K562 (cell line): ENCODE data around the gene LAMA2. TPM values are rescaled to one million over a fixed set of nuclear protein-coding genes. Genes with fewer than 3 reads are reported as not detected.

ENCODE experiments used
- ATAC-seq: fragments of 200-7000 bp; cut with Tn5 transposase; 3 replicates; pipeline ENCODE4 v1.9.1; 2020; ENCODE audit warnings: moderate library complexity
- BruUV-seq: library from RNA; stranded (reverse); fragments of 400-500 nt; replicated peaks from 2 replicates; lab custom pipeline; 2021; lab: Mats Ljungman, UMichigan
- CTCF ChIA-PET: fragments of 300-600 bp; formaldehyde crosslinking; extraction: SDS; loops from one replicate; lab custom pipeline; 2021; ENCODE audit warnings: low intra/inter-chr PET ratio; lab: Yijun Ruan, JAX
- POLR2A ChIA-PET: fragments of 300-600, 350-650 bp; sonication (Branson Sonifier 250); formaldehyde crosslinking; extraction: SDS; loops from one replicate; lab custom pipeline; 2021; ENCODE audit warnings: antibody characterized with exemption, inconsistent platforms; lab: Yijun Ruan, JAX
- DNase-seq, 4 experiments: peaks; one replicate each; pipeline versions ENCODE4 v3.0.0 to v3.0.0-alpha.2; 2011 to 2018; ENCODE audit warnings: low spot score in 3 of 4, mixed read lengths in 3 of 4; ENCODE audit errors: extremely low read depth in 1 of 4
- FAIRE-seq: peaks from 2 replicates; lab custom pipeline; 2011; peaks lifted over from hg19 to GRCh38; lab: Jason Lieb, UNC
- H2AFZ ChIP-seq: 2 replicates; pipeline ENCODE4 v1.6.0; 2011; ENCODE audit warnings: low read depth, low read length, control low read depth, inconsistent platforms
- H3K27ac ChIP-seq: fragments of 200-600 bp; 3 replicates; pipeline ENCODE4 v1.8.0; 2011; ENCODE audit warnings: low read depth, mild to moderate bottlenecking, control low read depth, inconsistent platforms, low read length, moderate library complexity, mixed read lengths; ENCODE audit errors: extremely low read depth
- H3K27me3 ChIP-seq, 2 experiments: fragments of 300-600 bp in 1 of 2; 2 replicates in 1 of 2; 3 replicates in 1 of 2; pipeline versions ENCODE4 v1.6.0 to v1.8.0; 2011; ENCODE audit warnings: inconsistent platforms in 2 of 2, low read length in 2 of 2, mild to moderate bottlenecking in 1 of 2, mixed read lengths in 1 of 2, moderate library complexity in 1 of 2; ENCODE audit not compliant: control insufficient read depth in 2 of 2, insufficient read depth in 2 of 2
- H3K36me3 ChIP-seq: fragments of 300-600 bp; 3 replicates; pipeline ENCODE4 v1.8.0; 2011; ENCODE audit warnings: mild to moderate bottlenecking, low read length, inconsistent platforms; ENCODE audit not compliant: control insufficient read depth, insufficient read depth
- H3K4me1 ChIP-seq, 2 experiments: fragments of 200-600 bp in 1 of 2; replicated peaks in 1 of 2; 2 replicates in 1 of 2; 3 replicates in 1 of 2; pipeline versions ENCODE4 v1.5.1 to v1.8.0; 2011; ENCODE audit warnings: inconsistent platforms in 2 of 2, low read length in 2 of 2, mild to moderate bottlenecking in 1 of 2, mixed read lengths in 1 of 2, moderate library complexity in 1 of 2; ENCODE audit not compliant: control insufficient read depth in 2 of 2, insufficient read depth in 2 of 2
- H3K4me2 ChIP-seq: 2 replicates; pipeline ENCODE4 v1.6.1; 2011; ENCODE audit warnings: low read length, control low read depth, inconsistent platforms, mixed read lengths; ENCODE audit not compliant: insufficient read depth
- H3K4me3 ChIP-seq: fragments of 200-600 bp; sonication (generic), shearing (Covaris generic); 2 replicates; pipeline ENCODE4 v1.5.1; 2016; ENCODE audit warnings: control low read depth, inconsistent platforms
- H3K79me2 ChIP-seq: fragments of 200-600 bp; 3 replicates; pipeline ENCODE4 v1.8.0; 2011; ENCODE audit warnings: low read length, inconsistent platforms; ENCODE audit not compliant: control insufficient read depth, insufficient read depth
- H3K9ac ChIP-seq, 2 experiments: 2 replicates each; pipeline versions ENCODE4 v1.6.0 to v1.6.1; 2011; ENCODE audit warnings: low read depth in 2 of 2, low read length in 2 of 2, control low read depth in 1 of 2, inconsistent platforms in 1 of 2, mild to moderate bottlenecking in 1 of 2, mixed read lengths in 1 of 2; ENCODE audit not compliant: insufficient read depth in 1 of 2
- H3K9me1 ChIP-seq: one replicate; pipeline ENCODE4 v1.6.0; 2011; ENCODE audit warnings: inconsistent platforms, mild to moderate bottlenecking, low read length, moderate library complexity; ENCODE audit not compliant: control insufficient read depth, insufficient read depth
- H3K9me3 ChIP-seq: replicated peaks from 2 replicates; pipeline ENCODE4 v1.5.1; 2011; ENCODE audit warnings: low read depth, low read length, inconsistent platforms; ENCODE audit not compliant: control insufficient read depth, insufficient read depth
- H4K20me1 ChIP-seq: replicated peaks from 2 replicates; pipeline ENCODE4 v1.6.1; 2011; ENCODE audit warnings: low read length, inconsistent platforms, mixed read lengths; ENCODE audit not compliant: control insufficient read depth, insufficient read depth
- CREM ChIP-seq: IDR thresholded peaks from 2 replicates; pipeline ENCODE4 v1.6.1; 2014; ENCODE audit warnings: antibody characterized with exemption, low read depth
- IRF9 ChIP-seq: fragments of 450-650 bp; IDR thresholded peaks from 2 replicates; pipeline ENCODE4 v1.6.1; 2016; ENCODE audit warnings: missing biosample characterization, missing genetic modification characterization
- MBD2 ChIP-seq: sonication (generic); IDR thresholded peaks from 2 replicates; pipeline ENCODE4 v1.6.1; 2016; ENCODE audit warnings: low read depth, borderline replicate concordance
- MTA1 ChIP-seq: fragments of 450-650 bp; IDR thresholded peaks from 2 replicates; pipeline ENCODE4 v1.6.1; 2017; ENCODE audit warnings: borderline replicate concordance
- PKNOX1 ChIP-seq: fragments of 450-650 bp; IDR thresholded peaks from 2 replicates; pipeline ENCODE4 v1.6.1; 2016
- POLR2A ChIP-seq: fragments of 450-650 bp; conservative IDR thresholded peaks from 2 replicates; pipeline ENCODE4 v1.6.1; 2016
- SPI1 ChIP-seq: IDR thresholded peaks from 2 replicates; pipeline ENCODE4 v1.6.1; 2011; ENCODE audit warnings: low read depth, low read length, control low read depth, borderline replicate concordance
- STAG1 ChIP-seq: sonication (generic); formaldehyde crosslinking; IDR thresholded peaks from 2 replicates; pipeline ENCODE4 v1.5.0; 2020; ENCODE audit warnings: missing genetic modification reagents, borderline replicate concordance
- TEAD1 ChIP-seq, 2 experiments: fragments of 450-650 bp in 1 of 2; sonication (generic) in 1 of 2; formaldehyde crosslinking; IDR thresholded peaks; 2 replicates each; pipeline versions ENCODE4 v1.4.0 to v1.8.0; 2020 to 2022; ENCODE audit warnings: mild to moderate bottlenecking in 2 of 2, missing genetic modification reagents in 1 of 2
- ZNF311 ChIP-seq: fragments of 250-450 bp; sonication (Bioruptor Pico); IDR thresholded peaks from 2 replicates; pipeline ENCODE4 v1.4.0; 2020; ENCODE audit warnings: mild to moderate bottlenecking, moderate library complexity
- WGBS: fragments of 100-300 bp; shearing (Covaris generic); methylation state at CpG from one replicate; pipeline ENCODE4 v1.1.6; 2016; ENCODE audit warnings: low coverage, mixed read lengths; ENCODE audit not compliant: insufficient coverage; ENCODE audit errors: missing lambda C conversion rate; 5-methylcytosine and 5-hydroxymethylcytosine counted together
- in situ Hi-C: fragments of 300-500 bp; cut with MboI; formaldehyde crosslinking; loops from 4 replicates; pipeline ENCODE4 v1.15.0; 2018; ENCODE audit warnings: inconsistent platforms, mixed read lengths
- intact Hi-C: fragments of 100-400 bp; cut with micrococcal nuclease; formaldehyde crosslinking; loops from 2 replicates; pipeline ENCODE4 v1.14.2; 2022
- polyA plus RNA-seq, 8 experiments: library from polyadenylated mRNA; depleted of rRNA in 4 of 8; stranded (reverse) in 5 of 8; unstranded in 3 of 8; fragments of >200 nt; fragmentation: Nextera tagmentation in 2 of 8; fragmentation: Illumina TruSeq in 1 of 8; extraction: Ambion mirVana in 2 of 8; extraction: Trizol in 1 of 8; gene quantifications; 2 replicates each; pipeline versions ENCODE4 v1.2.1 to v1.2.3, GENCODE V29; 2011 to 2014; ENCODE audit warnings: inconsistent platforms in 1 of 8, missing spikeins in 1 of 8
- total RNA-seq, 7 experiments: library from RNA; depleted of rRNA in 6 of 7; stranded (reverse); fragments of >200 nt in 6 of 7; fragmentation: Illumina TruSeq in 2 of 7; extraction: Trizol in 2 of 7; gene quantifications; 2 replicates each; pipeline versions ENCODE4 v1.2.1 to v1.2.3, GENCODE V29; 2011 to 2021; ENCODE audit warnings: low replicate concordance in 1 of 7
- TF ChIP-seq, protein P1 (sequence below): fragments of 250-450 bp; sonication (Bioruptor Pico); IDR thresholded peaks from 2 replicates; pipeline ENCODE4 v1.5.1; 2021; ENCODE audit warnings: mild to moderate bottlenecking

Gene LAMA2
- total and polyA plus RNA-seq, 9 of the 15 experiments (the other 6 are each of a cell fraction or from before 2014, with no cell fraction given) = 0.04 to 1.5 (median 0.36) TPM

GRCh38 chr6:129542705-129543104, 659.8 kb downstream of the LAMA2 start:
- whole genome bisulfite sequencing = 7% methylated on average over 2 of the region's 2 CpGs
- no peak for ATAC-seq

GRCh38 chr6:129543981-129544380, 661.0 kb downstream of the LAMA2 start:
- no peak overlapping the region for H3K4me2 ChIP-seq
- intact Hi-C loops (no loop called here), in situ Hi-C loops (no loop called here)
- 9% methylated on average over 2 of the region's 2 CpGs for WGBS
- no peak for DNase-seq
- no peak overlapping the region for H2AFZ ChIP-seq
- H3K4me1 ChIP-seq = no peaks in the 10 kb centered on the region; a peak in 1 of 5 replicates
- no peak overlapping the region for H3K27ac ChIP-seq
- H3K79me2 ChIP-seq = no peaks in the 10 kb centered on the region
- no peak for FAIRE-seq
- no peaks in the 10 kb centered on the region for H3K36me3 ChIP-seq
- ChIA-PET CTCF (no interaction called here), POLR2A (no interaction called here)
- peaks cover 0 to 5% of the 10 kb centered on the region in 2 experiments; a peak in 1 of 5 replicates for H3K27me3 ChIP-seq
- no peaks in the 10 kb centered on the region for H3K9me3 ChIP-seq
- no peak overlapping the region for H3K9ac ChIP-seq
- no TSS peak for BruUV-seq
- H3K4me3 ChIP-seq = no peak overlapping the region
- ATAC-seq = no peak
- H3K9me1 ChIP-seq = no peaks in the 10 kb centered on the region
- H4K20me1 ChIP-seq = no peaks in the 10 kb centered on the region
- TF ChIP-seq POLR2A (no peak), ZNF311 (CRISPR knock-in tag) (no peak), IRF9 (no peak), PKNOX1 (no peak), TEAD1 (CRISPR knock-in tag; IDR thresholded peaks at IDR 0.05) (no peak), MTA1 (no peak), CREM (no peak)

More at GRCh38 chr6:129542705-129543104, 659.8 kb downstream of the LAMA2 start:
- intact Hi-C loops = no loop called here
- Histone ChIP-seq H3K79me2 (no peaks in the 10 kb centered on the region), H3K4me2 (no peak overlapping the region), H3K36me3 (no peaks in the 10 kb centered on the region), H3K9ac (no peak overlapping the region), H3K4me1 (no peaks in the 10 kb centered on the region; a peak in 1 of 5 replicates), H3K4me3 (no peak overlapping the region), H3K27me3 (peaks cover 0 to 7% of the 10 kb centered on the region in 2 experiments; a peak in 2 of 5 replicates), H2AFZ (no peak overlapping the region), H4K20me1 (no peaks in the 10 kb centered on the region), H3K9me1 (no peaks in the 10 kb centered on the region), H3K27ac (no peak overlapping the region), H3K9me3 (no peaks in the 10 kb centered on the region)
- TF ChIP-seq STAG1 (no peak), MBD2 (no peak), SPI1 (peak; percentile 52; the same call in 1 of the 2 replicates)
- TF ChIP-seq, protein P1, sequence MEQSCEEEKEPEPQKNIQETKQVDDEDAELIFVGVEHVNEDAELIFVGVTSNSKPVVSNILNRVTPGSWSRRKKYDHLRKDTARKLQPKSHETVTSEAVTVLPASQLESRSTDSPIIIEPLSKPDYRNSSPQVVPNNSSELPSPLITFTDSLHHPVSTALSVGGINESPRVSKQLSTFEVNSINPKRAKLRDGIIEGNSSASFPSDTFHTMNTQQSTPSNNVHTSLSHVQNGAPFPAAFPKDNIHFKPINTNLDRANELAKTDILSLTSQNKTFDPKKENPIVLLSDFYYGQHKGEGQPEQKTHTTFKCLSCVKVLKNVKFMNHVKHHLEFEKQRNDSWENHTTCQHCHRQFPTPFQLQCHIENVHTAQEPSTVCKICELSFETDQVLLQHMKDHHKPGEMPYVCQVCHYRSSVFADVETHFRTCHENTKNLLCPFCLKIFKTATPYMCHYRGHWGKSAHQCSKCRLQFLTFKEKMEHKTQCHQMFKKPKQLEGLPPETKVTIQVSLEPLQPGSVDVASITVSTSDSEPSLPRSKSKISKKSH = no peak
- POLR2A ChIA-PET = no interaction called here
- in situ Hi-C loops = no loop called here
- CTCF ChIA-PET = no interaction called here
- no TSS peak for BruUV-seq
- no peak for DNase-seq
- FAIRE-seq = no peak
